ENCODE measurements around the gene EPAS1. TPM values are rescaled to one million over a fixed set of nuclear protein-coding genes. Genes with fewer than 3 reads are reported as not detected.

Gene EPAS1
- total and polyA plus RNA-seq, 2 of the 13 experiments (the other 11 are each of a cell fraction or from before 2014, with no cell fraction given): 47.1 to 182 TPM

DNA sequence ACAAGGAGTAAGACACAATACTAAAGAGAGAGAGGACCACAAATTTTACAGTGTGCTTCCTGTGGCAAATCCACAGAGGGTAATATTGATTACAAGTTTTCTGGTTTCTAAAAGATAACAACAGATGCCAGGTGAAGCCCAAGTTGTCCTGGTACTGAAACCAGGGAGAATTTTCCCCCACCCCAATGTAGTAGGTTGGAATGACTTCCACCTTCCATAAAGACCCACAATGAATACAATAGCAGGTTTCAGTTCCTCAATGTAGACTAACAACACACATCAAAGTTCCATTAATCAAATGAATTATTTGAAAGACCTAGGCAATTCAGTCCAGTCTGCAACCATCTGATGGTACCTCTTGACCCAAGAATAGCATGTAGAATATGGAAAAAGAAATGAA is 138.1 kb downstream of the EPAS1 start:
- ATAC-seq: no peak
- Histone ChIP-seq H3K9me3 (ENCODE audit: low read length) (no peaks in the 10 kb centered on the region), H3K4me1 (ENCODE audit: insufficient read depth, low read length) (peaks cover 94% of the 10 kb centered on the region), H2AFZ (ENCODE audit: low read length) (peak overlapping the region; percentile 3), H4K20me1 (ENCODE audit: insufficient read depth, low read length) (no peaks in the 10 kb centered on the region), H3K27ac (ENCODE audit: extremely low read length, insufficient read depth, low read length) (peak overlapping the region; percentile 59), H3K36me3 (replicated peaks in 1 of 2; ENCODE audit: control insufficient read depth in 1 of 2, insufficient read depth in 2 of 2, low read length in 2 of 2) (no peaks in the 10 kb centered on the region), H3K79me2 (ENCODE audit: insufficient read depth, low read length) (no peaks in the 10 kb centered on the region), H3K9ac (ENCODE audit: insufficient read depth, low read depth, low read length) (no peak overlapping the region), H3K27me3 (ENCODE audit: control insufficient read depth in 1 of 2, insufficient read depth in 2 of 2, low read length in 2 of 2) (no peaks in the 10 kb centered on the region), H3K4me2 (ENCODE audit: low read depth, low read length) (peak overlapping the region; percentile 41), H3K4me3 (replicated peaks in 1 of 3; ENCODE audit: insufficient read depth in 1 of 3, low read depth in 2 of 3, low read length in 3 of 3) (no peak overlapping the region; a peak in 1 of 6 replicates)
- DNase-seq (ENCODE audit: low spot score): no peak
- intact Hi-C loops (cut with micrococcal nuclease; ENCODE audit: unreplicated experiment): no loop called here
- ChIA-PET POLR2A (interaction anchor here (1.0 to 1.2 kb wide), 6 partner anchors 18 to 26 kb away, joined by 3 to 9 read pairs (median 4); no protein-coding TSS in a partner anchor), CTCF (ENCODE audit: low intra/inter-chr PET ratio, low total read pairs) (no interaction called here)
- no peak for FAIRE-seq
- in situ Hi-C loops (cut with HindIII; ENCODE audit: extremely low pct_ligation_motif_present, low pct_unique_long_range_greater_than_20kb): no loop called here
- TF ChIP-seq, protein P1, sequence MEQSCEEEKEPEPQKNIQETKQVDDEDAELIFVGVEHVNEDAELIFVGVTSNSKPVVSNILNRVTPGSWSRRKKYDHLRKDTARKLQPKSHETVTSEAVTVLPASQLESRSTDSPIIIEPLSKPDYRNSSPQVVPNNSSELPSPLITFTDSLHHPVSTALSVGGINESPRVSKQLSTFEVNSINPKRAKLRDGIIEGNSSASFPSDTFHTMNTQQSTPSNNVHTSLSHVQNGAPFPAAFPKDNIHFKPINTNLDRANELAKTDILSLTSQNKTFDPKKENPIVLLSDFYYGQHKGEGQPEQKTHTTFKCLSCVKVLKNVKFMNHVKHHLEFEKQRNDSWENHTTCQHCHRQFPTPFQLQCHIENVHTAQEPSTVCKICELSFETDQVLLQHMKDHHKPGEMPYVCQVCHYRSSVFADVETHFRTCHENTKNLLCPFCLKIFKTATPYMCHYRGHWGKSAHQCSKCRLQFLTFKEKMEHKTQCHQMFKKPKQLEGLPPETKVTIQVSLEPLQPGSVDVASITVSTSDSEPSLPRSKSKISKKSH (CRISPR knock-in tag; IDR thresholded peaks at IDR 0.05; ENCODE audit: borderline replicate concordance): no peak
- TF ChIP-seq, protein P2, sequence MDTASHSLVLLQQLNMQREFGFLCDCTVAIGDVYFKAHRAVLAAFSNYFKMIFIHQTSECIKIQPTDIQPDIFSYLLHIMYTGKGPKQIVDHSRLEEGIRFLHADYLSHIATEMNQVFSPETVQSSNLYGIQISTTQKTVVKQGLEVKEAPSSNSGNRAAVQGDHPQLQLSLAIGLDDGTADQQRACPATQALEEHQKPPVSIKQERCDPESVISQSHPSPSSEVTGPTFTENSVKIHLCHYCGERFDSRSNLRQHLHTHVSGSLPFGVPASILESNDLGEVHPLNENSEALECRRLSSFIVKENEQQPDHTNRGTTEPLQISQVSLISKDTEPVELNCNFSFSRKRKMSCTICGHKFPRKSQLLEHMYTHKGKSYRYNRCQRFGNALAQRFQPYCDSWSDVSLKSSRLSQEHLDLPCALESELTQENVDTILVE (CRISPR knock-in tag; IDR thresholded peaks at IDR 0.05): 0 out of 2 replicates have a peak, but pooled peaks have one; percentile 1
- peak; percentile 8 for TF ChIP-seq ASH2L (IDR thresholded peaks at IDR 0.05; ENCODE audit: insufficient read length, low read depth, low read length)
- TSS peak; percentile 98 for BruUV-seq (replicated peaks)

DNA sequence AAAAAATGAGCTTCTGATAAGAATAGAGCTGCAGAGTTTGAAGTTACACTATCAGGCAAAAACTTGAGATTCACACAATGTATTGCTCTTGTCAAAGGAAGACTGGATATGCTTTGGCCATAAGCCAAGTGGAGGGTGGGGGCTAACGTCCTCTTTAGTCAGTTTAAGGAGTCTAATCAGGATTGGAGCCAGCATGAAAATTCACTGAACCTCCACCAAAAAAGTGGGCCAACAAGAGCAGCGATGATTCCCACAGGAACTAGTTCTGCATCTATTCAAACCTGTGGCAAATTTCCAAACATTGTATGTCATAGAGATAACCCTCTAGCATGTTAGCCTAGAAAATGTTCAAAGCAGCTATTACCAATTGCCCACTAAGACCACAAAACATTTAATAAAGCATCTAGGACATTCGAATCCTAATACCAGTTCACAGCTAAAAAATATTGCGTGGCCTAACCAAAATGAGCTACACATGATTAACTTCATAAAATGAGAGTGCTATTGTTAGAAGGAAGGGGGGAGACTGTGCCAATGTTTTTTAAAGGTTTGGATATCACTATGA is 138.7 kb downstream of the EPAS1 start:
- Histone ChIP-seq H3K9me3 (ENCODE audit: low read length) (no peaks in the 10 kb centered on the region), H3K27me3 (ENCODE audit: control insufficient read depth in 1 of 2, insufficient read depth in 2 of 2, low read length in 2 of 2) (no peaks in the 10 kb centered on the region), H4K20me1 (ENCODE audit: insufficient read depth, low read length) (no peaks in the 10 kb centered on the region), H3K9ac (ENCODE audit: insufficient read depth, low read depth, low read length) (no peak overlapping the region), H3K4me3 (replicated peaks in 1 of 3; ENCODE audit: insufficient read depth in 1 of 3, low read depth in 2 of 3, low read length in 3 of 3) (no peak overlapping the region), H3K36me3 (replicated peaks in 1 of 2; ENCODE audit: control insufficient read depth in 1 of 2, insufficient read depth in 2 of 2, low read length in 2 of 2) (no peaks in the 10 kb centered on the region), H3K4me2 (ENCODE audit: low read depth, low read length) (no peak overlapping the region), H3K79me2 (ENCODE audit: insufficient read depth, low read length) (no peaks in the 10 kb centered on the region), H2AFZ (ENCODE audit: low read length) (no peak overlapping the region), H3K4me1 (ENCODE audit: insufficient read depth, low read length) (peaks cover 95% of the 10 kb centered on the region), H3K27ac (ENCODE audit: extremely low read length, insufficient read depth, low read length) (peak overlapping the region; percentile 59)
- WGBS (ENCODE audit: low lambda C conversion rate): 92% methylated on average over 4 of the region's 4 CpGs
- intact Hi-C loops (cut with micrococcal nuclease; ENCODE audit: unreplicated experiment) (no loop called here), in situ Hi-C loops (cut with HindIII; ENCODE audit: extremely low pct_ligation_motif_present, low pct_unique_long_range_greater_than_20kb) (no loop called here)
- no TSS peak for BruUV-seq (replicated peaks)
- DNase-seq (ENCODE audit: low spot score): no peak
- TF ChIP-seq ZNF556 (CRISPR knock-in tag; IDR thresholded peaks at IDR 0.05; ENCODE audit: borderline replicate concordance): 0 out of 2 replicates have a peak, but pooled peaks have one; percentile 18
- TF ChIP-seq ZSCAN29 (CRISPR knock-in tag; conservative IDR thresholded peaks at IDR 0.05): 0 out of 2 replicates have a peak, but pooled peaks have one; percentile 1
- TF ChIP-seq KLF9 (CRISPR knock-in tag; IDR thresholded peaks at IDR 0.05; ENCODE audit: low read depth): no peak
- POLR2A ChIA-PET: interaction anchor here (1.2 to 1.5 kb wide), 2 partner anchors 21 to 22 kb away, joined by 3 to 4 read pairs; no protein-coding TSS in a partner anchor
- ATAC-seq: no peak
- no peak for FAIRE-seq
- CTCF ChIA-PET (ENCODE audit: low intra/inter-chr PET ratio, low total read pairs): no interaction called here
